Measurements from ENCODE around the gene TCF7L2.
A peak's percentile ranks its signal among the peaks of the same experiment; 100 is the strongest.

The TCF7L2 gene

GRCh38 chr10:112949875-112950507, at the start of gene TCF7L2:
Gene TCF7L2 (plus strand): TSS chr10:112950247. CDS start chr10:112950757, 510 bp downstream.
- peak; percentile 43 to 98 (median 94) for DNase-seq

DNA sequence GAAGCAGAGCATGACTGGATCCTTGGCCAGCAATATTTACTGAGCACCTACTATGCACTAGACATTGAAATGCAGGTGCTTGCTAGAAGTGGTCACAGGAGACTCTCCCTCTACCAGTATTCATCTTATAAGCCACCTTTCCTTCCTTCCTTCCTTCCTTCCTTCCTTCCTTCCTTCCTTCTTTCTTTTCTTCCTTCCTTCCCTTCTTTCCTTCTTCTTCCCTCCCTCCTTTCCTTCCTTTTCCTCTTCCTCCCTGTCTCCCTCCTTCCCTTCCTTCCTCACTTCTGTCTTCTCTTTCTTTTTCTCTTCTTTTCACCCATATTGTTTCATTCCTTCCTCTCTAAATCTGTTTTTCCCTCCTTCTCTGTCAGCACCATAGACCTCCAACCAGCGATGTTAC, 47.3 kb upstream of the TCF7L2 start:
- DNase-seq, result no peak

GRCh38 chr10:112904000-112904399, 46.0 kb upstream of the TCF7L2 start:
- DNase-seq, result no peak

GRCh38 chr10:112906945-112907344, 43.1 kb upstream of the TCF7L2 start:
- DNase-seq, result no peak

- no peak for DNase-seq
Measured at GRCh38 chr10:112907893-112908292, 42.2 kb upstream of the TCF7L2 start.

DNA sequence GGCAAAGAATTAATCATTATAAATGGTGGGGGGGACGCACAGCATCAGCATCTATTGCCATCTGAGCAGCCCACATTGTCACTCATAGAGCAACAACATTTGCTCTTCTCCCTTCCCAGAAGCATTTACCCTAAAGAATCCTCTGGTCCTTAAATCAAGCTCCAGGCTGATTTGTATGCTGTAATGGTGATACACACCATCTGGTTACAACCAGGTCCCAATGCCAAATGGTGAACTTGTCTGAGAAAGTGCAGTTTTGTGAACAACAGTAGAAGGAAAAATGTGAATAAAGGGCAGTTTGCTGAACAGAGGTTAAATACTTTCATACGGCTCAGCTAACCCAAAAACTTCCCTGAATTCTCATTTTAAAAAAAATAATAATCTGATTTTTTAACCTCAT, 38.8 kb upstream of the TCF7L2 start:
- DNase-seq, result no peak

GRCh38 chr10:112912410-112912928, 37.6 kb upstream of the TCF7L2 start:
- DNase-seq, result no peak

DNA sequence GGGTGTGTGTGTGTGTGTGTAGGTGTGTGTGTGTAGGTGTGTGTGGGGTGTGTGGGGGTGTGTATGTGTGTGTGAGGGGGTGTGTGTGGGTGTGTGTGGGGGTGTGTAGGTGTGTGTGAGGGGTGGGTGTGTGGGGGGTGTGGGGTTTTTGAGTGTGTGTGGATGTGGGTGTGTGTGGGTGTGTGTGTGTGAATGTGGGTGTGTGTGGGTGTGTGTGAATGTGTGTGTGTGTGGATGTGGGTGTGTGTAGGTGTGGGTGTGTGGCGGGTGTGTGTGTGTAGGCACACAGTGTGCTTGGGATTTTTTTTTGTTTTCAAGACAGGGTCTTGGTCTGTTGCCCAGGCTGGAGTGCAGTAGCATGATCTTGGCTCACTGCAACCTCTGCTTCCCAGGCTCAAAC, 36.8 kb upstream of the TCF7L2 start:
- no peak for DNase-seq

DNA sequence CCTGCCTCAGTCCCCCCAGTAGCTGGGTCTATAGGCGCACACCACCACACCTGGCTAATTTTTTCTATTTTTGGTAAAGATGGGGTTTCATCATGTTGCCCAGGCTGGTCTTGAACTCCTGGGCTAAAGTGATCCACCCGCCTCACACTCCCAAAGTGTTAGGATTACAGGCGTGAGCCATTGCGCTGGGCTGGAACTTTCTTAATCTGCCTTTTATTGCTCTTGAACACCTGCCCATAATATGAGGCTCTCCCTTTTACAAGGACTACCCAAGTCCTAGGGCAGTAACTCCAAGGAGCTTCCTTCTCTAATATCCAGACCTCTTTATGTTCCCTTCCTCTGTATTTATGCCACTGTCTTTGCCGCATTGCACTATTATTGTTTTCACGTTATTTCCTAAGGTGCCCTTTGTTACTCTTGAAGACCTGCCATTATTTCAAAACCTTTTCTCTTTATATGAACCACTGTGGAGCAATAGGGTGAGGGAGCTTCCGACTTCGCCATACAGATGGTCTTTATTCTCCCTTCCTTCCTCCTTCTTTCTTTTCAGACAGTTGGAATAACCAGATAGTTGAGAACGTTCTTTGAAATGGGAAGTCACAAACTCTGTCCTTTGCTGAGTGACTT, 36.3 kb upstream of the TCF7L2 start:
- DNase-seq, result no peak

DNA sequence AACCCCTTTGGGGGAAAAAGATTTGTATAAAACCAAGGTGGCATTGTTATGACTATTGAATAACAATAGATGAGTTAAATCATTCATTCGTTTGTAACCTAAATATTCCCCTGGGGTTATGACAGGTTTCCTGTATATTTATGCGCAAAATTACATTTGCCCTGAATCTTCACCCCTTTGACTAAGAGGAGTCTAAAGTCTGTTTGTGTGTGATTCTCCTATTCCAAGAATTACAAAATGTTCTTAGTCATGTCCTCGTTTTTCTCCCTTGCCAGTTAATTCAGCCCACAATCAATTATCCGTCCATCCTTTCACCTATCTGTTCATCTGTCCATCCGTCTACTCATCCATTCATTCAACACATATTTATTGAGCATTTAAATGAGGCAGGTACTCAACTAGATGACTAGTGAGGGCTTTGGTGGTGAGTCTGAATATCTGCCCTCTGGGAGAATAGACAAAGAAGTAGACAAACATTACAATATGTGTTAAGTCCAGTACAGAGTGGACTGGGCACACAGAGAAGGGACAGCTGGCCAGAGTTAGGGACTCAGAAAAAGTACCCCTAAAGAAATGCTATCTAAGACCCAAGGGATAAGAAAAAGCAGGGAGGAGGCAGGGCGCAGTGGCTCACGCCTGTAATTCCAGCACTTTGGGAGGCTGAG, 35.6 kb upstream of the TCF7L2 start:
- no peak for DNase-seq

- DNase-seq, result no peak
Measured at GRCh38 chr10:112915590-112916572, 34.2 kb upstream of the TCF7L2 start.

- DNase-seq, result no peak
Measured at GRCh38 chr10:112917681-112918080, 32.4 kb upstream of the TCF7L2 start.

DNA sequence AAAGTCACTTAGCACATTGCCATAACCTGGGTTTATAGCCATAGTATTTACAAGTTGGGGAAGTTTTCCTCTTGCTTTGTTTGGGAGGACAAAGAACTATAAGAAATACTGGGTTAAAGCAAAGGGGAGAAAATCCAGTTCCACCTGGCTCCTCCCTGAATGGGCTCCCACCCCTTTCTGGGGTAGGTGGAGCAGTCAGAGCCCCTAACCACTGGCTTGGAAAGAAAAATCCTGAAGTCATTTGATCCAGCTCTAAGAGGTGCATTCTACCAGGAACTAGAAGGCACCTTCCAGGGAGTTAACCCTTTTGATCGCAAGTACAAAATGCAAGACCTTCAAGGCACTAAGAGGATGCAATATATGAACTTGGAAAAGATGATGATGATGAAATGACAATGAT, 31.3 kb upstream of the TCF7L2 start:
- no peak for DNase-seq

DNA sequence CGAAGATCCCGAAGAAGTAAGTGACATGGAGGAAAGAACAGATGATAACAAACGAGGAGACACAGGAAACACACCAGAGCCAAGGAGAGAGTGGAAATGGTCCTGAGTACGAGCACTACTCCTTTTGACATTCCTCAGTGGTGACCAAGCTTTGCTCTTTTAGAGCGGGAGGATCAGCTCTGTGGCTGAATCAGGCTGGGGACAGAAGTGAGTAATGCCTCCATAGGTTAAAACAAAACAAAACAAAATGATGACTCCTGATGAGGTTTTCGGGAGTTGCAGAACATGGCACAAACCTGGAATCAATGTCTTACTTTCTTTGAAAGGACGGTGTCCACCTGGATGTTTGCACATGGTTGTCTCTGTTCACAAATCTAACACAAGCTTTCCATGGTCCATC, 30.3 kb upstream of the TCF7L2 start:
- no peak for DNase-seq

GRCh38 chr10:112926906-112927688, 22.9 kb upstream of the TCF7L2 start:
- no peak for DNase-seq

DNA sequence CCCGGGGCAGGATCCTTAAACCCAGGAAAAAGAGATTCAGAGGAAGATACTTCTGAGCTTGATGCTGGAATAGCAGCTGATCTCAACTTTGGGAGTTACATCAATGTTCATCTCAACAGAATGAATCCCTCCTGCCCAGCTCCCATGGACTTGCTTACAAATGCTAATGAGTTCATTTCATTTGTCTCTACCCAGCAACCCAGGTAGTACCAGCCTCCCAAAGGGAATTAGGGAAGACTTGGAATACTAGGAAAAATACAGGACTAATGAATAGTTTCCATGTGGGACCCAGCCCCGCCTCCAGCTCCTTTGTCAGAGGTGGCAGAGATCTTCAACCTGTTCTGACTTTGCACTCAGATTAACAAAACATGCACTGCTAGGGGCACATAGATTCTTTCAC, 22.1 kb upstream of the TCF7L2 start:
- no peak for DNase-seq

GRCh38 chr10:112932658-112933057, 17.4 kb upstream of the TCF7L2 start:
- DNase-seq, result no peak

- DNase-seq, result no peak
Measured at GRCh38 chr10:112934193-112934592, 15.9 kb upstream of the TCF7L2 start.

GRCh38 chr10:112938808-112939482, 11.1 kb upstream of the TCF7L2 start:
- no peak for DNase-seq

- DNase-seq, result no peak
Measured at GRCh38 chr10:112945811-112946210, 4.2 kb upstream of the TCF7L2 start.

Measured in nucleus accumbens (tissue), 56 donors.